ENCODE results near the gene RBPJL.

DNA sequence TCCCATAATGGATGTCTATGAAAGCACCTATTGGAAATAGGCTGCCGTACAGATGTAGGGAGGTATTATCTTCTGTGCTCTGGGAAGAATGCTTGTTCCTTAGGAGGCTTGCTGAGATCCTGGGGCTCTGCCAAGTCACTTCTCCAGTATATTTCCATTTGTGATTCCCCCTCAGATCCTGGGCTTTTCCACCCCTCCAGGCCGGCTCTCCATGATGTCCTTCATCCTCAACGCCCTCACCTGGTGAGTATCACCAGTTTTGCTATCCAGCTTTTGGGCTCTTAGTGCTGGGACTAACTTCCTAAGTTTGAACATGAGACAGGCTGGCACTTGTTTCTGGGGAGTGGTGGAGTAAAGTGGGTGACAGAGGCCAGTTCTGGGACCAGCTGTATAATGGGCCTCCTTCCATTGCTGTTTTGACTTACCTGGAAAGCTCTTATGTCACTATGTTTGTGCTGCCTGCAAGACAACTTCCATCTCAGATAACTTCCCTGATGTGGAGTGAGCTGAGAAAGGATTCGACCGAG lies 58.9 kb downstream of the RBPJL start:
- TF ChIP-seq, protein P1, sequence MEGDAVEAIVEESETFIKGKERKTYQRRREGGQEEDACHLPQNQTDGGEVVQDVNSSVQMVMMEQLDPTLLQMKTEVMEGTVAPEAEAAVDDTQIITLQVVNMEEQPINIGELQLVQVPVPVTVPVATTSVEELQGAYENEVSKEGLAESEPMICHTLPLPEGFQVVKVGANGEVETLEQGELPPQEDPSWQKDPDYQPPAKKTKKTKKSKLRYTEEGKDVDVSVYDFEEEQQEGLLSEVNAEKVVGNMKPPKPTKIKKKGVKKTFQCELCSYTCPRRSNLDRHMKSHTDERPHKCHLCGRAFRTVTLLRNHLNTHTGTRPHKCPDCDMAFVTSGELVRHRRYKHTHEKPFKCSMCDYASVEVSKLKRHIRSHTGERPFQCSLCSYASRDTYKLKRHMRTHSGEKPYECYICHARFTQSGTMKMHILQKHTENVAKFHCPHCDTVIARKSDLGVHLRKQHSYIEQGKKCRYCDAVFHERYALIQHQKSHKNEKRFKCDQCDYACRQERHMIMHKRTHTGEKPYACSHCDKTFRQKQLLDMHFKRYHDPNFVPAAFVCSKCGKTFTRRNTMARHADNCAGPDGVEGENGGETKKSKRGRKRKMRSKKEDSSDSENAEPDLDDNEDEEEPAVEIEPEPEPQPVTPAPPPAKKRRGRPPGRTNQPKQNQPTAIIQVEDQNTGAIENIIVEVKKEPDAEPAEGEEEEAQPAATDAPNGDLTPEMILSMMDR (IDR thresholded peaks at IDR 0.05; ENCODE audit: low read depth, low read length, poor library complexity, severe bottlenecking): no peak
- TF ChIP-seq EZH2phosphoT487 (IDR thresholded peaks at IDR 0.05; ENCODE audit: borderline replicate concordance, low read length): no peak

All from DOHH2 (cell line).